ENCODE results near the gene HERPUD2. TPM values are rescaled to one million over a fixed set of nuclear protein-coding genes. Genes with fewer than 3 reads are reported as not detected.

The HERPUD2 gene
- total RNA-seq, 1 donor from 2014 or later = 28.0 TPM

- Histone ChIP-seq H3K36me3 (ENCODE audit: insufficient read depth, low read length) (no peaks in the 10 kb centered on the region), H2AFZ (ENCODE audit: low read depth, low read length) (no peak overlapping the region), H3K27me3 (ENCODE audit: insufficient read depth, low read length) (no peaks in the 10 kb centered on the region), H3K9ac (ENCODE audit: low read length) (no peak overlapping the region), H3K4me2 (ENCODE audit: low read length) (no peak overlapping the region), H3K27ac (ENCODE audit: low read depth, low read length) (no peak overlapping the region), H3K4me1 (ENCODE audit: insufficient read depth, low read length) (no peaks in the 10 kb centered on the region), H3K9me3 (ENCODE audit: insufficient read depth, low read depth, low read length) (no peaks in the 10 kb centered on the region), H4K20me1 (ENCODE audit: insufficient read depth, low read length) (no peaks in the 10 kb centered on the region), H3K4me3 (ENCODE audit: insufficient read depth, low read depth, low read length) (no peak overlapping the region), H3K79me2 (ENCODE audit: insufficient read depth, low read length) (no peaks in the 10 kb centered on the region)
- Mint-ChIP-seq H3K4me3 (ENCODE audit: unreplicated experiment) (no peak overlapping the region), H3K27me3 (ENCODE audit: low read depth, unreplicated experiment) (peaks cover 1% of the 10 kb centered on the region), H3K9me3 (ENCODE audit: unreplicated experiment) (peaks cover 1% of the 10 kb centered on the region), H3K4me1 (ENCODE audit: low read depth, unreplicated experiment) (peaks cover 14% of the 10 kb centered on the region), H3K27ac (ENCODE audit: unreplicated experiment) (no peak overlapping the region), H3K36me3 (ENCODE audit: low read depth, unreplicated experiment) (no peaks in the 10 kb centered on the region)
- FAIRE-seq (no peak), DNase-seq (ENCODE audit: low read depth) (no peak)
- no peak for TF ChIP-seq EZH2 (IDR thresholded peaks at IDR 0.05; ENCODE audit: insufficient read depth, low read length)
- no peak for TF ChIP-seq CTCF (IDR thresholded peaks at IDR 0.05; ENCODE audit: insufficient read depth, low read depth, low read length)
These were observed 31.7 kb upstream of the HERPUD2 start for GRCh38 chr7:35726654-35727053.

- Histone ChIP-seq H3K9me3 (ENCODE audit: insufficient read depth, low read depth, low read length) (no peaks in the 10 kb centered on the region), H3K4me2 (ENCODE audit: low read length) (no peak overlapping the region), H3K36me3 (ENCODE audit: insufficient read depth, low read length) (no peaks in the 10 kb centered on the region), H4K20me1 (ENCODE audit: insufficient read depth, low read length) (no peaks in the 10 kb centered on the region), H3K4me3 (ENCODE audit: insufficient read depth, low read depth, low read length) (no peak overlapping the region), H3K9ac (ENCODE audit: low read length) (no peak overlapping the region), H2AFZ (ENCODE audit: low read depth, low read length) (no peak overlapping the region), H3K4me1 (ENCODE audit: insufficient read depth, low read length) (no peaks in the 10 kb centered on the region), H3K79me2 (ENCODE audit: insufficient read depth, low read length) (no peaks in the 10 kb centered on the region), H3K27me3 (ENCODE audit: insufficient read depth, low read length) (no peaks in the 10 kb centered on the region), H3K27ac (ENCODE audit: low read depth, low read length) (no peak overlapping the region)
- peaks cover 14% of the 10 kb centered on the region for H3K4me1 Mint-ChIP-seq (ENCODE audit: low read depth, unreplicated experiment)
- no peak overlapping the region for H3K4me3 Mint-ChIP-seq (ENCODE audit: unreplicated experiment)
- H3K27ac Mint-ChIP-seq (ENCODE audit: unreplicated experiment) = no peak overlapping the region
- no peaks in the 10 kb centered on the region for H3K27me3 Mint-ChIP-seq (ENCODE audit: low read depth, unreplicated experiment)
- no peak for FAIRE-seq
- no peak for TF ChIP-seq EZH2 (IDR thresholded peaks at IDR 0.05; ENCODE audit: insufficient read depth, low read length)
- TF ChIP-seq CTCF (IDR thresholded peaks at IDR 0.05; ENCODE audit: insufficient read depth, low read depth, low read length) = no peak
- no peaks in the 10 kb centered on the region for H3K36me3 Mint-ChIP-seq (ENCODE audit: low read depth, unreplicated experiment)
- no peaks in the 10 kb centered on the region for H3K9me3 Mint-ChIP-seq (ENCODE audit: unreplicated experiment)
- DNase-seq (ENCODE audit: low read depth) = no peak
These were observed 30.3 kb upstream of the HERPUD2 start for GRCh38 chr7:35725280-35725680.

- no peak for DNase-seq (ENCODE audit: low read depth)
- no peaks in the 10 kb centered on the region for H3K9me3 Mint-ChIP-seq (ENCODE audit: unreplicated experiment)
- no peaks in the 10 kb centered on the region for H3K36me3 Mint-ChIP-seq (ENCODE audit: low read depth, unreplicated experiment)
These were observed 28.1 kb upstream of the HERPUD2 start for GRCh38 chr7:35723011-35723410.

More at GRCh38 chr7:35723011-35723410, 28.1 kb upstream of the HERPUD2 start:
- TF ChIP-seq CTCF (IDR thresholded peaks at IDR 0.05; ENCODE audit: insufficient read depth, low read depth, low read length) (no peak), EZH2 (IDR thresholded peaks at IDR 0.05; ENCODE audit: insufficient read depth, low read length) (no peak)
- H4K20me1 ChIP-seq (ENCODE audit: insufficient read depth, low read length) = no peaks in the 10 kb centered on the region
- H3K36me3 ChIP-seq (ENCODE audit: insufficient read depth, low read length) = no peaks in the 10 kb centered on the region
- Mint-ChIP-seq H3K27ac (ENCODE audit: unreplicated experiment) (no peak overlapping the region), H3K4me3 (ENCODE audit: unreplicated experiment) (no peak overlapping the region), H3K27me3 (ENCODE audit: low read depth, unreplicated experiment) (no peaks in the 10 kb centered on the region), H3K4me1 (ENCODE audit: low read depth, unreplicated experiment) (no peaks in the 10 kb centered on the region)
- no peaks in the 10 kb centered on the region for H3K9me3 ChIP-seq (ENCODE audit: insufficient read depth, low read depth, low read length)
- H3K4me3 ChIP-seq (ENCODE audit: insufficient read depth, low read depth, low read length) = no peak overlapping the region
- no peak overlapping the region for H3K27ac ChIP-seq (ENCODE audit: low read depth, low read length)
- H2AFZ ChIP-seq (ENCODE audit: low read depth, low read length) = no peak overlapping the region
- H3K79me2 ChIP-seq (ENCODE audit: insufficient read depth, low read length) = no peaks in the 10 kb centered on the region
- H3K4me2 ChIP-seq (ENCODE audit: low read length) = no peak overlapping the region
- H3K9ac ChIP-seq (ENCODE audit: low read length) = no peak overlapping the region
- FAIRE-seq = no peak
- no peaks in the 10 kb centered on the region for H3K4me1 ChIP-seq (ENCODE audit: insufficient read depth, low read length)
- peaks cover 3% of the 10 kb centered on the region for H3K27me3 ChIP-seq (ENCODE audit: insufficient read depth, low read length)

Measured in astrocyte (in vitro differentiated cells and primary cell).